HEK293 (cell line): Measurements from ENCODE around the gene PSTPIP1.

Source experiments
- CTCF ChIA-PET: fragments of 350-600 bp; formaldehyde crosslinking; extraction: SDS; loops from one replicate; lab custom pipeline; 2021; ENCODE audit warnings: antibody characterized with exemption; lab: Yijun Ruan, JAX
- POLR2A ChIA-PET: fragments of 300-600 bp; formaldehyde crosslinking; extraction: SDS; loops from one replicate; lab custom pipeline; 2020; ENCODE audit warnings: antibody characterized with exemption, inconsistent platforms; lab: Yijun Ruan, JAX
- H3K27ac ChIP-seq: fragments of 200-500 bp; sonication (Bioruptor generic); 2 replicates; pipeline ENCODE4 v1.5.1; 2014; ENCODE audit warnings: low read depth, low read length, control low read depth, inconsistent platforms; ENCODE audit errors: extremely low read depth
- H3K36me3 ChIP-seq, 2 experiments: fragments of 200-500 bp in 1 of 2; sonication (Bioruptor generic) in 1 of 2; 1 replicate in 1 of 2; 2 replicates in 1 of 2; pipeline ENCODE4 v1.5.1; 2014 to 2017; ENCODE audit warnings: inconsistent platforms in 2 of 2, low read length in 2 of 2; ENCODE audit not compliant: control insufficient read depth in 2 of 2, insufficient read depth in 1 of 2
- H3K4me1 ChIP-seq: fragments of 200-500 bp; sonication (Bioruptor generic); 2 replicates; pipeline ENCODE4 v1.5.1; 2014; ENCODE audit warnings: mild to moderate bottlenecking, low read length, inconsistent platforms; ENCODE audit not compliant: control insufficient read depth, insufficient read depth
- H3K4me3 ChIP-seq: 2 replicates; pipeline ENCODE4 v1.5.1; 2011; ENCODE audit warnings: low read depth, mild to moderate bottlenecking, control low read depth, low read length, moderate library complexity
- H3K9me3 ChIP-seq: fragments of 200-500 bp; sonication (Bioruptor generic); 2 replicates; pipeline ENCODE4 v1.5.1; 2014; ENCODE audit warnings: low read depth, low read length, inconsistent platforms; ENCODE audit not compliant: control insufficient read depth, insufficient read depth
- HIC1 ChIP-seq: fragments of 450-650 bp; formaldehyde crosslinking; IDR thresholded peaks from 2 replicates; pipeline ENCODE4 v1.5.1; 2016; ENCODE audit warnings: missing biosample characterization, missing genetic modification characterization
- OSR2 ChIP-seq: fragments of 450-650 bp; formaldehyde crosslinking; IDR thresholded peaks from 2 replicates; pipeline ENCODE4 v1.5.1; 2016; ENCODE audit warnings: missing biosample characterization, missing genetic modification characterization
- PBX3 ChIP-seq: sonication (generic); formaldehyde crosslinking; IDR thresholded peaks from 2 replicates; pipeline ENCODE4 v1.8.1; 2022; ENCODE audit warnings: mild to moderate bottlenecking, moderate library complexity, missing genetic modification reagents
- PRDM4 ChIP-seq: fragments of 450-650 bp; formaldehyde crosslinking; IDR thresholded peaks from 2 replicates; pipeline ENCODE4 v1.5.1; 2017; ENCODE audit warnings: missing biosample characterization, missing genetic modification characterization
- REPIN1 ChIP-seq: fragments of 450-650 bp; formaldehyde crosslinking; IDR thresholded peaks from 2 replicates; pipeline ENCODE4 v1.5.1; 2017; ENCODE audit warnings: missing biosample characterization, missing genetic modification characterization, low read depth
- SP2 ChIP-seq: fragments of 450-650 bp; formaldehyde crosslinking; IDR thresholded peaks from 2 replicates; pipeline ENCODE4 v1.5.1; 2016; ENCODE audit warnings: missing biosample characterization, missing genetic modification characterization
- TCF7L2 ChIP-seq: IDR thresholded peaks from 2 replicates; pipeline ENCODE4 v1.6.1; 2011; ENCODE audit warnings: low read depth, mild to moderate bottlenecking, inconsistent platforms, low read length, moderate library complexity, borderline replicate concordance
- YY1 ChIP-seq: fragments of 450-650 bp; formaldehyde crosslinking; IDR thresholded peaks from 2 replicates; pipeline ENCODE4 v1.5.1; 2018; ENCODE audit warnings: missing biosample characterization, missing genetic modification characterization
- ZBTB20 ChIP-seq: fragments of 450-650 bp; formaldehyde crosslinking; IDR thresholded peaks from 2 replicates; pipeline ENCODE4 v1.5.1; 2016; ENCODE audit warnings: missing biosample characterization, missing genetic modification characterization
- ZFHX2 ChIP-seq: fragments of 450-650 bp; formaldehyde crosslinking; conservative IDR thresholded peaks from 2 replicates; pipeline ENCODE4 v1.5.1; 2016; ENCODE audit warnings: missing biosample characterization, missing genetic modification characterization
- ZFP69B ChIP-seq: fragments of 450-650 bp; formaldehyde crosslinking; IDR thresholded peaks from 2 replicates; pipeline ENCODE4 v1.5.1; 2016; ENCODE audit warnings: missing biosample characterization, missing genetic modification characterization
- ZNF138 ChIP-seq: fragments of 450-650 bp; formaldehyde crosslinking; IDR thresholded peaks from 2 replicates; pipeline ENCODE4 v1.5.1; 2016; ENCODE audit warnings: missing biosample characterization, missing genetic modification characterization, borderline replicate concordance
- ZNF148 ChIP-seq: fragments of 450-650 bp; formaldehyde crosslinking; IDR thresholded peaks from 2 replicates; pipeline ENCODE4 v1.5.0; 2017; ENCODE audit warnings: missing biosample characterization, missing genetic modification characterization, borderline replicate concordance
- ZNF184 ChIP-seq: fragments of 450-650 bp; IDR thresholded peaks from 2 replicates; pipeline ENCODE4 v1.5.1; 2018; ENCODE audit warnings: missing biosample characterization, mild to moderate bottlenecking, missing genetic modification characterization
- ZNF221 ChIP-seq: fragments of 450-650 bp; formaldehyde crosslinking; IDR thresholded peaks from 2 replicates; pipeline ENCODE4 v1.5.1; 2017; ENCODE audit warnings: missing biosample characterization, missing genetic modification characterization, borderline replicate concordance
- ZNF266 ChIP-seq: fragments of 450-650 bp; formaldehyde crosslinking; IDR thresholded peaks from 2 replicates; pipeline ENCODE4 v1.5.1; 2016; ENCODE audit warnings: missing biosample characterization, missing genetic modification characterization, low read depth
- ZNF549 ChIP-seq: fragments of 450-650 bp; IDR thresholded peaks from 2 replicates; pipeline ENCODE4 v1.5.1; 2018; ENCODE audit warnings: missing biosample characterization, missing genetic modification characterization, mild to moderate bottlenecking, inconsistent platforms, moderate library complexity
- ZNF555 ChIP-seq: fragments of 450-650 bp; formaldehyde crosslinking; conservative IDR thresholded peaks from 2 replicates; pipeline ENCODE4 v1.5.1; 2017; ENCODE audit warnings: missing biosample characterization, mild to moderate bottlenecking, missing genetic modification characterization, inconsistent platforms
- ZNF621 ChIP-seq: fragments of 450-650 bp; formaldehyde crosslinking; IDR thresholded peaks from 2 replicates; pipeline ENCODE4 v1.5.1; 2017; ENCODE audit warnings: missing biosample characterization, missing genetic modification characterization
- ZNF645 ChIP-seq: fragments of 450-650 bp; formaldehyde crosslinking; IDR thresholded peaks from 2 replicates; pipeline ENCODE4; 2016; ENCODE audit warnings: missing biosample characterization, missing genetic modification characterization

The PSTPIP1 gene

GRCh38 chr15:77075528-77075927, 80.6 kb downstream of the PSTPIP1 start:
- TF ChIP-seq ZNF221 (tag by site-specific recombination) (no peak), ZNF148 (tag by site-specific recombination) (no peak), ZNF621 (no peak), ZNF138 (tag by site-specific recombination) (no peak), ZNF266 (no peak), REPIN1 (tag by site-specific recombination) (no peak), TCF7L2 (no peak), YY1 (tag by site-specific recombination) (no peak), PBX3 (CRISPR knock-in tag) (no peak), ZNF645 (tag by site-specific recombination) (no peak), ZNF184 (no peak)
- no peaks in the 10 kb centered on the region for H3K9me3 ChIP-seq
- no peak overlapping the region for H3K27ac ChIP-seq
- ChIA-PET CTCF (interaction anchor here (0.9 kb wide), 1 partner anchor 468 kb away, joined by 4 read pairs; no protein-coding TSS in a partner anchor), POLR2A (no interaction called here)
- H3K36me3 ChIP-seq = no peaks in the 10 kb centered on the region
- no peaks in the 10 kb centered on the region for H3K4me1 ChIP-seq
- no peak overlapping the region for H3K4me3 ChIP-seq

- Histone ChIP-seq H3K4me3 (no peak overlapping the region), H3K36me3 (no peaks in the 10 kb centered on the region), H3K27ac (no peak overlapping the region), H3K4me1 (no peaks in the 10 kb centered on the region), H3K9me3 (no peaks in the 10 kb centered on the region)
- ChIA-PET POLR2A (no interaction called here), CTCF (interaction anchor here (0.7 to 0.9 kb wide), 2 partner anchors 467 to 549 kb away, joined by 3 to 4 read pairs; no protein-coding TSS in a partner anchor)
- no peak for TF ChIP-seq ZNF555
- TF ChIP-seq ZFHX2 (tag by site-specific recombination) = no peak
- no peak for TF ChIP-seq OSR2
- no peak for TF ChIP-seq SP2 (tag by site-specific recombination)
- no peak for TF ChIP-seq HIC1
- TF ChIP-seq ZFP69B (tag by site-specific recombination) = no peak
- TF ChIP-seq PRDM4 (tag by site-specific recombination) = no peak
- TF ChIP-seq ZBTB20 (tag by site-specific recombination) = no peak
- no peak for TF ChIP-seq ZNF549 (tag by site-specific recombination)
- TF ChIP-seq PBX3 (CRISPR knock-in tag) = no peak
- TF ChIP-seq ZNF148 (tag by site-specific recombination) = no peak
Observed at GRCh38 chr15:77076323-77076915, 81.5 kb downstream of the PSTPIP1 start.
